Pons (tissue), 1 donor: ENCODE results near the gene ST6GALNAC6.
"Not testable (repeated sequence)": the region's sequence is repeated elsewhere in the genome, so short reads cannot be mapped to it uniquely, and the experiment has no call there.

Experiments
- DNase-seq: peaks from one replicate; pipeline ENCODE4 v3.0.0-alpha.2; 2016; ENCODE audit warnings: low spot score

The ST6GALNAC6 gene

DNA sequence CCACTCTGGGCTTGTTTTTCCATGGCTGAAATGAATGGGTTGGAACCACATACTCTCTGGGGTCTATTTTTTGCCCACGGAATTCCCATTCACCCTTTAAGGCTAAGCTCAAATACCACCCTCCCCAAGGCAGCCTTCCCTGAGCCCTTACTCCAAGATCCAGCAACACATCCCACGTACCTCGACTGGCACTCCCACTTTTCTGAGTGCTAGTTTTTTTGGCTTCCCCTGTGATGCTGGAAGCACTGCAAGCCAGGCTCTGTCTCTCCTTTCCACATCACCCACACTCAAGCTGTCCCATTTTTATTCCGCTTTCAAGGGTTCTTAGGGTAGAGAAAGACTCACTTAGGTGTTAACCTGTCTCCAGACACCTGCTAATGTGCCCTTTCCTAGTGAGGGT is 6.0 kb downstream of the ST6GALNAC6 start:
- no peak for DNase-seq

GRCh38 chr9:127892831-127893230 is 6.6 kb downstream of the ST6GALNAC6 start:
- DNase-seq, result no peak

DNA sequence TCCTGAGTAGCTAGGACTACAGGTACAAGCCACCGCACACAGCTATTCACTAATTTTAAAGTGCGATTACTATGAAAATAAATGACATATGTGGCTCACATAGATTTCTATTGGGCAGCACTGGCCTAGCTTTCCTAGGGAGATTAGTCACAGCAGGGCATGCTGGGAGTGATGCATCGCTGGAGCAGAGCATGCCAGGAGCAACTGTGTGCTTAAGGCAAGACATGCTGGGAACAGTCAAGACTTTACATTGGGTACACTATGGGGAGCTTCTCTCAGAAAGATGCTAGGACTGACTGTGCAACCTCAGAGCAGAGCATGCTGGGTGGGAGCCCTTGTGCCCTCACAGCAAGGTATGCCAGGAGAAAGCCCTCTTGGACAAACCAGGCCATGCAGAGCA is 9.3 kb downstream of the ST6GALNAC6 start:
- DNase-seq, result no peak

DNA sequence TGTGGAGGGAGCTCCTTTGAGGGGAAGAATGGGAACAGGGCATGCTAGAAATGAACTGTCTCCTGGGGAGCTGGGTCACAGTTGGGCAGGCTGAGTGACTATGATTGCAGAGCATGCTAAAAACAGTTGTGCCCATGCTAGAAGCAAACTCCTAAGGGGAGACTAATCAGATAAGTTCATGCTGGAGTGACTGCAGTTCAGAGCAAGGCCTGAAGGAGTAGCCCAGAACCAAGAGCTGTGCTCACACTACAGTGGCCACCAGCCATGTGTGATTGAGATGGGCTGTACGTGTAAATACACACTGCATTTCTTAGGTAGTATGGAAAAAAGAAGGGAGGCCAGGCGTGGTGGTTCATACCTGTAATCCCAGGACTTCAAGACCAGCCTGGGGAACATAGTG is 11.6 kb downstream of the ST6GALNAC6 start:
- no peak for DNase-seq

DNA sequence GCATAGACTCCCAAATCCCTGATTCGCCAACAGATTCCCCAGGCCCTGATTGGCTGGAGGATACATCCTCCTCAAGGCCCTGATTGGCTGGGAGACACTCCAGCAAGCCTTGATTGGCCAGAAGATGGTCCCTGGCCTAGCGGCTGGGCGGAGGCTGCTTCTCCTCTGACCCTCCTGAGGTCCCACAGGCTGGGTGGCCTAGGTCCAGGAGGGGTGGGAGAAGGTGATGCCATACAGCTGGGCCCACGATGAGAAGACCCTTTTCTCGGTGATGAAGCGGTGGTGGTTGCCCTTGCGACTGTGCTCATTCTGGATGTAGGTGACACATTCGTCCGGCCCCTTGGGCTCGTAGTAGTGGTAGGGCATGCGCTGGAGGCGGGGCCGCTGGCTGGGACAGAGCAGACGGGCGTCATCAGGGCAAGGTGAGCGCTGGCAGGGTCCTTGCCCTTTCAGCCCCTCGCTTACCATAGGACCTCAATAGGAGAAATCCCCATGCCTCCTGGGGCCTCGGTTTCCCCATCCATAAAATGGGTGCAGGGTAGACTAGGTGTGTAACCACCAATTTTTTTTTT is 12.9 kb downstream of the ST6GALNAC6 start:
- DNase-seq, result no peak

GRCh38 chr9:127885508-127886281 is 13.7 kb downstream of the ST6GALNAC6 start:
- no peak for DNase-seq

DNA sequence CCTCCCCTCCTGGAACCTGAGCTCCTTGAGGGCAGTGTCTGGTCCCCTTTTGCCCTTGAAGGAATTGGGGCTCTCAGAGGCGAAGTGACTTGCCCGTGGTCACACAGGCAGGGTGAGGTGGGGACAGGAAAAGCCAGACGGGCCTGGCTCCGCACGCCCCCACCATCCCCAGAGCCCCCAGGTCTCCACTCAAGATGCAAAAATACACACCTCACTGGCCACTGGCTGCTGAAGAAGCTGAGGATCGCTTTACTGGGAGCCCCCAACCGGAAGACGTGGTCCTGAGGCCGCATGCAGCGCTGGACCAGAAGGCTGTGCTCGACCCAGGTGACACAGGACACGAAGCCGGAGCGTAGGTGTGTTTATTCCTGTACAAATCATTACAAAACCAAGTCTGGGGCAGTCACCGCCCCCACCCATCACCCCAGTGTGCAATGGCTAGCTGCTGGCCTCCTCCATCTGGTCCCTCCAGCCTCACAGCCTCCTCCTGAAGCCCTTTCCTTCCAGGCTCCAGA is 14.4 kb downstream of the ST6GALNAC6 start:
- no peak for DNase-seq

DNA sequence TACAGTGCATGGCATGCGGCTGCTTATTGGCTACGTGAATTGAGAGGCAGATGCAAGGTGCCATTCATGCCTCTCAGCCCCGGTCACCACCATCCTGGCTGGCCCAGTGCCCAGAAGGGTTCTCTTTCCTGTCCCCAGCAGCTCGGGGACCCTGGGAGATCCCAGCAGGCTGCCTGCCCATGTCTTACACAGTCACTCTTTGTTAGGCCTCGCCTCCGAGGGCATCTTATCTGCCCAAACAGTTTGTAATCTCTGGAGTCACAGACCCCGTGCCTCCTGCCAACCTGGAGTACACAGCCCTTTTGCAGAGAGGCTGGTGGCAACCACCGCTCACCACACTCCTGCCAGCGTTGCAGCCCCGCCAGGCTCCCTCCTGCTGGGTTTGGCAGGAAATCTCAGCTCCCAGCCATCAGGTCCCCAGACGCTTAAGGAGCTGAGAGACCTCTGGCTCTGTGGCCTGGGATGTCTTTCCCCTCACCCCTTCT is 14.9 kb downstream of the ST6GALNAC6 start:
- DNase-seq, result no peak

- DNase-seq, result no peak
These were observed 15.4 kb downstream of the ST6GALNAC6 start for GRCh38 chr9:127883959-127884358.

DNA sequence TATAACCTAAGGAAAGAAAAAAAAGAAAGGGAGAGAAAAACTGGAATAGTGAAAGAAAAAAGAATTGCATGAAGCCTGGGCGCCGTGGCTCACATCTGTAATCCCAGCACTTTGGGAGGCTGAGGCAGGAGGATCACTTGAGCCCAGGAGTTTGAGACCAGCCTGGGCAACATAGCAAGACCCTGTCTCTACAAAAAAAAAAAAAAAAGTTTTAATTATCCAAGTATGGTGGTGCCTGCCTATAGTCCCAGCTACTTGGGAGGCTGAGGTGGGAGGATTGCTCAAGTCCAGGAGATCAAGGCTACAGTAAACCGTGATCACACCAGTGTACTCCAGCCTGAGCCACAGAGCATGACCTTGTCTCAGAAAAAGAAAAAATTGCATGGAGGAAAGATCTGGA is 17.7 kb downstream of the ST6GALNAC6 start:
- not testable (repeated sequence) for DNase-seq

DNA sequence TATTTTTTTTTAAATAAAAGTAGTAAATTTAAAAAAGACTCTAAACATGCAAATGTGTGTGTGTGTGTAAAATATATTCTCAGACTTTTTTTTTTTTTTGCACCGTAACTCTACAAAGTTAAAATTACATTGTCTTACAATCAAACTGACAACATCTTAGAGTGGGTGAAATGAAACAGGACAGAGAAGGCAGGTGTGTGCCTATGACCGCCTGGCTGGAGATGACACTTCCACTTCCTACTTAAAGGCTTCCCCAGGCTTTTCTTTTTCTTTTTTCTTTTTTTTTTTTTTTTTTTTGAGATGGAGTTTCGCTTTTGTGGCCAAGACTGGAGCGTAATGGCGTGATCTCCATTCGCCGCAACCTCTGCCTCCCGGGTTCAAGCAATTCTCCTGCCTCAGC is 19.3 kb downstream of the ST6GALNAC6 start:
- DNase-seq, result no peak

- DNase-seq, result no peak
These were observed 20.6 kb downstream of the ST6GALNAC6 start for GRCh38 chr9:127878652-127879390.

DNA sequence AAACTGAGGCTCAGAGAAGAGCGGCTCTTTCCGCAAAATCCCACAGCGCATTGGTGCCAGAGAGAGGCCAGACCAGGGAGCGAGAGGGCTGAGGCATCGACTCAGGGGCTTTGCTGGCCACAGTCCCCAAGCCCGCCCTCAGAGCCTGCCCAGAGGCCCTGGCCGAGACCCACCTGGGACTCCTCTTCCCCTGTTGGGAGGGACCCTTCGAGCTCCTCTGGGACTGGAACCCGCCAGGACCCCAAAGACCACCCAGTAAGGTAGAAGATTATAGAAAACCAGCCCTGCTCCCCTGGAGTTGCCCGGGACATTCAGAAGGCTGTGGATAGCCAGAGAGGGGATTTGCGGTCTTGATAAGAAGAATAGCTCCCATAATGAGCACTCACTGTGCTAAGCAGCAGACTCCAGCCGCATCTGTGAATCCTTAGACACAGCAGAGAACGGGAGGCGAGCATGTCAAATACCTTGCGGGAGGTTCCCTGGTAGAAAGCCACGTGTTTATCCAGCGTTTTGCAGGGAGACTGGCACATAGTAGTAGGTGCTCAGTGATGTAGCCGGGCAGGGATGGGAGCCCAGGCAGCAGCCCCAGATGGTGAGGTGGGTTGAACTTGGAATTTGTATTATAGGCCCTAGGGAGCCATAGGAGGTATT is 21.3 kb downstream of the ST6GALNAC6 start:
- DNase-seq, result no peak

GRCh38 chr9:127877566-127877998 is 21.8 kb downstream of the ST6GALNAC6 start, which contains the start of gene AK1:
Gene AK1 (minus strand): TSS chr9:127877675. CDS start chr9:127874617, 3,058 bp downstream.
- peak; percentile 62 for DNase-seq

DNA sequence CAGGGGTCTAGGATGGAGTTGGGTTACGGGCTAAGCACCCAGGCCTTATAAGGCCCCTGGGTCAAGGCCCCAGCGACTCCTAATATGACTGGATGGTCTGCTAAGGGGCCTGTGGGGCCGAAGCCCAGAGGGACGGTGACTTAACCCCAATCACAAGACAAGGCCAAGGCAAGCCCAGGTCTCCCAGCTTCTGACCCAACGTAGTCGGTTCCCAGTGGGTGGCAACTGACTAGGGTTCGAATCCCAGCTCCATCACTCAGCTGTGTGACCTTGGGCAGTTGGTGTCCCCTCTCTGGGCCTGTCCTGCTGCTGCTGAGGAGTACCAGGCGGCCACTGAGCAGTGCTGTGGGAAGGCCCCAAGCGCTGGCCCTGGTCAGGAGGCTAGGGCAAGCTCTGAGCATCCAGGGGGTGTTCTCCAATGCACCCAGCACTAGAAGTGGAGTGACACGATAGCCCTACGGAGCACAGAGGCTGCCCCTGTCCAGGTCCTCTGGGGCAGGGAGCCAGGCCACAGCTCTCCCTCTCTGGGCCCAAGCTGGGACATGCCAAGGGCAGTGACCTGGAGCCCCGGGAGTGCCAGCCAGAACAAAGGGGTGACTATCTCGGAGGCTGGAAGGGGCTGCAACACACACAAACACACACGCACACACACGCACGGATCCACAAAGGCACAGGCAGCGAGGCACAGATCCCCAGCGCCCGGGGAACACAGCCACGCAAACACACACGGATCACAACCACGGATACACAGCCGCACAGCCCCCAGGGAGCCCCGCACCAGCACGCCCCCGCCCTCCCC is 22.4 kb downstream of the ST6GALNAC6 start:
- DNase-seq, result no peak

DNA sequence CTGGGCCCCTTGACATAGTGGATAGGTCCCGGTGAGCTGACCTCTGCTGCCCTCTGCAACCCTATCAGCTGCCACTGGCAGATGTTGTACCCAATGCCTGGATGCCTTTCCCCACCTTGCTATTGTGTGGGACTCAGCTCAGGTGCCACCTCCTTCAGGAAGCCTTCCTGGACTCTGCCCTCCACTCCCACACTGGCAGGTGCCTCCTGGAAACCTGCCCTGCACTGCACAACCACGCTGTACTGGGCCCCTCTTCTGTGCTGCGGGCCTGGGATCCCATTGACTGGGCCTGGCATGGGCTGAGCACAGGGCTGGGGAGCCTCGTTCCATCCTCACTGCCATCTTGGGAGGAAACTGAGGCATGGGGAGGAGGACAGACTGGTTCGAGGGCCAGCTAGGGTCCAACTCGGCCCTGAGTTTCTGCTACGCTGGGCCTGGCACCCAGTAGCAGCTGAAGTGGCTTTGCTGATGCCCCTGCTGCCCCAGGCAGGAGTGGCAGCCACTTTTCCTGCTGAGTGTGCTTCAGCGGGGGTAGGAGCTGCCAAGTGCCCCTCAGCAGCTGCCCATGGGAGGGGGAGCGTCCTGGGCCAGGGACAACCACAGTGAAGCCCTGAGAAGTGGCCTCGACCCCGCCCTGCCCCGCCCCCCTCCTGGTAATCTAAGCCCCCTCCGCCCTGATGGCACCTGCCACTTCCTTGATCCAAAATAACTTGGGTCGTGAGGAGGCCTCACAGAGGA is 23.2 kb downstream of the ST6GALNAC6 start:
- no peak for DNase-seq

DNA sequence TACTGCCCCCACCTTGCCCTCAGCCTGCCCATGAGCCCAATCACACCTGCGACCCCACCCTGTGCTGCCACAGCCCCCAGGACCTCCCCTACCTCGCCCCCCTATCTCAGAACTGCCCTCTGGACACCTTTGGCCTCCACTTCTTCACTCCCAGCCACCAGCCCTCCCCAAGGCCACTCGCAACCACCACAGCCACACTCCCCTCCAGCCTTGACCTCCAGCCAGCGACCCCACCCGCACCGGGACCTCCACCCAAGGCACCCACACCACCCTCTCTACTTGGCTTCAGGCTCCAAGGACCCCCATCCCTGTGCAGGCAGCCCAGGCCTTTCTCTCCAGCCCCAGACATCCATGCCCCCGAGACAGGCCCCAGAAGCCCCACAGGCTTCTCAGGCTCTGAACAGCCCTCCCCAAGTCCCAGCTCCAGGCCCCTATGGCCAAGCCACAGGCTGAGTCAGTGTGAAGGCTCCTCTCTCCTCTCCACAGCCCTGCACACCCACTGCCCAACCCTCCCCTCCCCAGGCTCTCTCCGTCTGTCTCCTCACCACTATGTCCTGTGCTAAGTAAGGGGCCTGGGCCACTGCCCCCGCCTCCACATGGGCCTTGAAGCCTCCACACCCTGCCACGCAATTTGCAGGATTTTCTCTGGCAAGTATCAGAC is 24.0 kb downstream of the ST6GALNAC6 start:
- no peak for DNase-seq

DNA sequence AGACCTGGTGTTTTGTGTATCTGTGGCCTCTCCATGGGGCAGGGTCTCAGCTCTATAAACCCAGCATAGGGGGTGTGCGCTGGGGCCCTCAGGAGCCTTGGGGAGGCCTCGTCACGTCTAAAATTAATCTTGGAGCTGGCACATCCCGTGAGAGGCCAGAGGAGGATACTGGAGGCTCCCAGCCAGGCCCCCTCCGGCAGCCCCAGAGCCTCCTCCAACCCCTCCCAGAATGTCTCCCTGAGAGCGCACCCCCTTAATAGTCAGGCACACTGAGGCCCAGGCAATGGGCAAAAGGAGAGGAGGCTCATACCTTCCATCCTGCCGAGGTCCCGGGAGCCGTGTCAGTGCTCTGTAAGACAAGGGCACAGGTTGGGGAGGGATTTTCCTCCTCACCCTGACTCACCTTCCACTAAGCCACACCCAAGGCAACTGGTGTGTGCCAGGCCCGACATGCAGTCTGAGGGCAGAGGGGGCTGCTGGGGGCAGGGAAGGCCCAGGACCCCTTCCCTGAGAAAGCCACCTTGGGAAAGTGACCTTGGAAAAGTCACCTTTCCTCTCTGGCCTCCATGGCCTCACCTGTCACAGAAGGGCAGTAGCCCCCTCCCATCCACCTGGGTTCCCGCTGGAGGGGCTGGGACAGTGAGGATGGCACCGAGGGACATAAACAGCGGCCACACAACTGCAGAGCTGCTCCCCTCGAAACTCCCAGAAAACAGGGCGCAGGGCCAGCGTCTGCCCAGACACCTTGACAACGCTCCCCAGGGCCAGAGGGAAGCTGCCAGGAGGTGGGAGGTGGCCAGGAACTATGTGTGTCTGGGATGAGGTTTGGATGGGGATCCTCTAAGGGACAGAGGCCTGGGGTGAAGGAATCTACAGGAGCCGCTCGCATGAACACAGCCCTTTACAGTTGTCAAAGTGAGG is 24.8 kb downstream of the ST6GALNAC6 start:
- DNase-seq, result no peak

DNA sequence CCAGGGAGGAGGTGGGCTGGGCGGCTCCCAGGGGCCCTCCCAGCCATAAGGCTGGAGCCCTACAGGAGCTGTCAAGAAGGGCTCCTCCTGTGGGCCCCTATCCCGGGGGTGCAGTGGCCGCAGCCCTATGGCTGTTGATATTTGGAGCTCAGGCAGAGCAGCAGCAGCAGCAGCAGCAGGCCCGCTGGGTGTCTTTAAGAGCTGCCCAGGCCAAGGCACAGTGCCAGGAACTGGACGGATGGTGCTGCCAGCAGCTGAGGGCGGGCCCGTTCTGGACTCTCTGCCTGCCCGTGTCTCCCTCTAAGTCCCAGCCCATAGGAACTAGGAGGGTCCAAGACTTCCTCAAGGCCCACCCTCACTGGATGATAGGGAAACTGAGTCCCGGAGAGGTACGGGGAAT is 25.5 kb downstream of the ST6GALNAC6 start:
- peak; percentile 82 for DNase-seq
